Neural progenitor cell (in vitro differentiated cells): ENCODE measurements around the gene KCNQ1.

Experiments used
- CTCF ChIP-seq: fragments of 200-600 bp; sonication (generic); IDR thresholded peaks from 2 replicates; pipeline ENCODE4 v1.5.1; 2017; ENCODE audit warnings: antibody characterized with exemption, mild to moderate bottlenecking
- EZH2 ChIP-seq: fragments of 200-600 bp; sonication (generic); IDR thresholded peaks from 2 replicates; pipeline ENCODE4 v1.6.1; 2017; ENCODE audit warnings: antibody characterized with exemption, mild to moderate bottlenecking, moderate library complexity

GRCh38 chr11:2730272-2731129, 285.7 kb downstream of the KCNQ1 start:
- TF ChIP-seq CTCF (no peak), EZH2 (no peak)
